ENCODE results near the gene CILP. TPM values are rescaled to one million over a fixed set of nuclear protein-coding genes. Genes with fewer than 3 reads are reported as not detected.

The CILP gene
- total RNA-seq, 1 experiment from 2014 or later: 0.04 TPM

DNA sequence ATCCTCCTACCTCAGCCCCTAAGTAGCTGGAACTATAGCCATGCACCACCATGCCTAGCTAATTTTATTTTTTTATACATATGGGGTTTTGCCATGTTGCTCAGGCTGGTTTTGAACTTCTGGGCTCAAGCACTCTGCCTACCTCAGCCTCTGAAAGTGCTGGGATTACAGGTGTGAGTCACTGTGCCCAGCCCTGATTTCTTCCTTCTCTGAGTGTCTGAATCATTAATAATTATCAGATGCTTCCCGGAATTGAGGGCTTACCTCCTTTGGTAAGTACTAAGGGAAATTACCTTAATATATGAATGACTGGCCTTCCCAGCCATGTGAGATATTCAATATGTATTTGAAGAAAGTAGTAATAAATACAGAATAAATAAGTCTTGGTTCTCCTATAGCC, 33.4 kb downstream of the CILP start:
- H3K4me1 Mint-ChIP-seq: peaks cover 0 to 3% of the 10 kb centered on the region in 2 experiments; a peak in 1 of 4 replicates
- no peaks in the 10 kb centered on the region for H3K9me3 Mint-ChIP-seq
- Histone ChIP-seq H3K23ac (ENCODE audit: insufficient read length, low read depth, low read length) (no peak overlapping the region), H3K18ac (ENCODE audit: insufficient read length, low read depth, low read length) (no peak overlapping the region), H4K91ac (ENCODE audit: insufficient read length, low read depth, low read length) (no peak overlapping the region), H3T11ph (ENCODE audit: low read length) (no peak overlapping the region), H3K23me2 (ENCODE audit: insufficient read length, low read depth, low read length, poor library complexity, severe bottlenecking) (no peaks in the 10 kb centered on the region), H2BK15ac (ENCODE audit: low read depth, low read length) (no peak overlapping the region), H2AK5ac (ENCODE audit: insufficient read length, low read length) (no peak overlapping the region), H2BK20ac (ENCODE audit: low read depth, low read length, poor library complexity, severe bottlenecking) (no peak overlapping the region), H3K9me3 (ENCODE audit: control insufficient read depth, low read depth, low read length) (no peaks in the 10 kb centered on the region), H3K79me2 (ENCODE audit: insufficient read depth, low read length) (no peaks in the 10 kb centered on the region), H3K4ac (ENCODE audit: low read depth, low read length) (no peak overlapping the region), H4K20me1 (ENCODE audit: control insufficient read depth, insufficient read depth, insufficient read length) (no peaks in the 10 kb centered on the region), H3K56ac (ENCODE audit: insufficient read length, low read depth, low read length) (no peak overlapping the region), H3K27me3 (ENCODE audit: insufficient read depth, low read length) (no peaks in the 10 kb centered on the region), H2BK12ac (ENCODE audit: insufficient read length, low read depth, low read length) (no peak overlapping the region), H2BK5ac (ENCODE audit: insufficient read length, low read length) (no peak overlapping the region), H3K4me2 (ENCODE audit: insufficient read depth, insufficient read length, low read length) (no peak overlapping the region), H4K5ac (ENCODE audit: insufficient read length, low read depth, low read length) (no peak overlapping the region), H3K27ac (ENCODE audit: insufficient read length, low read depth, low read length) (no peak overlapping the region), H3K4me1 (ENCODE audit: insufficient read depth, low read length) (no peaks in the 10 kb centered on the region), H4K8ac (replicated peaks; ENCODE audit: insufficient read length, low read depth, low read length) (no peak overlapping the region), H2AFZ (ENCODE audit: low read length) (no peak overlapping the region), H3K14ac (ENCODE audit: insufficient read depth, low read length) (no peak overlapping the region), H2BK120ac (ENCODE audit: low read depth, low read length, poor library complexity, severe bottlenecking) (no peak overlapping the region), H3K79me1 (ENCODE audit: insufficient read depth, low read depth, low read length, poor library complexity, severe bottlenecking) (peaks cover 5% of the 10 kb centered on the region), H3K9ac (ENCODE audit: extremely low read depth, insufficient read length, low read length) (no peak overlapping the region)
- no peak overlapping the region for H3K4me3 Mint-ChIP-seq
- no CpG with 5 or more reads among the region's 1 CpG for WGBS (ENCODE audit: extremely low coverage, insufficient read length, low lambda C conversion rate)
- DNase-seq: no peak
- peaks cover 14 to 57% (median 47%) of the 10 kb centered on the region in 3 experiments; a peak in 6 of 7 replicates for H3K36me3 Mint-ChIP-seq (ENCODE audit: insufficient read depth in 1 of 3, low read depth in 3 of 3)
- no peak for TF ChIP-seq CTCF (conservative IDR thresholded peaks at IDR 0.05)
- H3K27me3 Mint-ChIP-seq (ENCODE audit: low read depth): no peaks in the 10 kb centered on the region
- H3K27ac Mint-ChIP-seq: no peak overlapping the region

Measured in H9 (cell line).